Mesenteric fat pad (tissue), 1 donor: ENCODE results near the gene MUC5AC. TPM values are rescaled to one million over a fixed set of nuclear protein-coding genes. Genes with fewer than 3 reads are reported as not detected.

Experiments
- DNase-seq: peaks from one replicate; pipeline ENCODE4 v3.0.0-alpha.2; 2020; ENCODE audit warnings: low spot score
- long read RNA-seq: library from polyadenylated mRNA; unstranded; transcript quantifications from one replicate; pipeline ENCODE4 v2.0.0, GENCODE V29; 2020
- total RNA-seq: library from RNA; stranded (reverse); fragmentation: NEBNext Ultra II Directional; extraction: Animal tissue kit (Norgen Biotek cat#: 25700); gene quantifications from one replicate; pipeline ENCODE4 v1.2.1, GENCODE V29; 2021
- donor health status: DM: yes; HTN: yes; CAD: no.

Gene MUC5AC, protein sequence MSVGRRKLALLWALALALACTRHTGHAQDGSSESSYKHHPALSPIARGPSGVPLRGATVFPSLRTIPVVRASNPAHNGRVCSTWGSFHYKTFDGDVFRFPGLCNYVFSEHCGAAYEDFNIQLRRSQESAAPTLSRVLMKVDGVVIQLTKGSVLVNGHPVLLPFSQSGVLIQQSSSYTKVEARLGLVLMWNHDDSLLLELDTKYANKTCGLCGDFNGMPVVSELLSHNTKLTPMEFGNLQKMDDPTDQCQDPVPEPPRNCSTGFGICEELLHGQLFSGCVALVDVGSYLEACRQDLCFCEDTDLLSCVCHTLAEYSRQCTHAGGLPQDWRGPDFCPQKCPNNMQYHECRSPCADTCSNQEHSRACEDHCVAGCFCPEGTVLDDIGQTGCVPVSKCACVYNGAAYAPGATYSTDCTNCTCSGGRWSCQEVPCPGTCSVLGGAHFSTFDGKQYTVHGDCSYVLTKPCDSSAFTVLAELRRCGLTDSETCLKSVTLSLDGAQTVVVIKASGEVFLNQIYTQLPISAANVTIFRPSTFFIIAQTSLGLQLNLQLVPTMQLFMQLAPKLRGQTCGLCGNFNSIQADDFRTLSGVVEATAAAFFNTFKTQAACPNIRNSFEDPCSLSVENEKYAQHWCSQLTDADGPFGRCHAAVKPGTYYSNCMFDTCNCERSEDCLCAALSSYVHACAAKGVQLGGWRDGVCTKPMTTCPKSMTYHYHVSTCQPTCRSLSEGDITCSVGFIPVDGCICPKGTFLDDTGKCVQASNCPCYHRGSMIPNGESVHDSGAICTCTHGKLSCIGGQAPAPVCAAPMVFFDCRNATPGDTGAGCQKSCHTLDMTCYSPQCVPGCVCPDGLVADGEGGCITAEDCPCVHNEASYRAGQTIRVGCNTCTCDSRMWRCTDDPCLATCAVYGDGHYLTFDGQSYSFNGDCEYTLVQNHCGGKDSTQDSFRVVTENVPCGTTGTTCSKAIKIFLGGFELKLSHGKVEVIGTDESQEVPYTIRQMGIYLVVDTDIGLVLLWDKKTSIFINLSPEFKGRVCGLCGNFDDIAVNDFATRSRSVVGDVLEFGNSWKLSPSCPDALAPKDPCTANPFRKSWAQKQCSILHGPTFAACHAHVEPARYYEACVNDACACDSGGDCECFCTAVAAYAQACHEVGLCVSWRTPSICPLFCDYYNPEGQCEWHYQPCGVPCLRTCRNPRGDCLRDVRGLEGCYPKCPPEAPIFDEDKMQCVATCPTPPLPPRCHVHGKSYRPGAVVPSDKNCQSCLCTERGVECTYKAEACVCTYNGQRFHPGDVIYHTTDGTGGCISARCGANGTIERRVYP (N-terminal part only)
- not detected for total RNA-seq
- long read RNA-seq = 0 reads

DNA sequence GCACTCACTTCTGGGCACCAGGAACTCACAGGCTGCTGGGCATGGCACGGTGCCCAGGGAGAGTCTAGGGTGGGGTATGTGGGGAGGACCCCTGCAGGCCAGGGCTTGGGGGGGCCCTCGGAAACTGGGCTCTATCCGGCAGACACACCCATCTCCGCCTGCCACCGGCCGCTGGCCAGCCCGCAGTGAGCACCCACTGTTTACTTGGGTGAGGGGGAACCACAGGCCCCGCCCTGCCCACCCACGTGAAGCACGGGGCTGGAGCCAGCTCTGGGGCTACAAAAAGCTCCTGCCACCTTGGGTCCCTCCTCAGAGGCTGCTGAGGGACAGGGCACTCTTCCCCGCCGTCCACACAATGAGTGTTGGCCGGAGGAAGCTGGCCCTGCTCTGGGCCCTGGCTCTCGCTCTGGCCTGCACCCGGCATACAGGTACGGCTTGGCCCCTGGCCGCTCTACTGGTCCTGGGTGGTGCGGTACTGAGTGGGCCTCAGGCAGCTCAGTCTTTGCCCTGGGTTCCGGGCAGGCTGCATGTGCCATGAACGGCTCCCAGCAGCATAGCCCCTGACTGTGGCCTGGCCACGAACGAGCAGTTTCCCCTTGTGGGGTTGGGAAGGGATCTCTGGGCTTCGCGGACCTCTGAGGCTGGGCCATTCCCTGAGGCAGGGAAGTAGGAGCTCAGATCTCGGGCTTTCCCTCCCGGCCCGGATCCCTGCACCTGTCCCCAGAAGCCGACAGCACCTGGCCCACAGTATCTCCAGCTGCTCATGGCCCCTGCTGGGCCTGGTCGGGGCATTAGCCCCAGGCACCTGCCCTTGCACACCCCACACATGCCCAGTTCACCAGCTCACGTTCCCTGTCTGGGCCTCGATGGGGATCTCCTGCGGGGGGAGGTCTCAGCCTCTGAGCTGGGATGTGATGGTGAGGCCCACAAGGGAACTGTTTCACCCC, at the start of gene MUC5AC:
MUC5AC (plus strand) TSS at position 309 of the 947 bp plus-strand sequence; CDS start at position 356, 47 bp downstream.
- peak; percentile 86 for DNase-seq

DNA sequence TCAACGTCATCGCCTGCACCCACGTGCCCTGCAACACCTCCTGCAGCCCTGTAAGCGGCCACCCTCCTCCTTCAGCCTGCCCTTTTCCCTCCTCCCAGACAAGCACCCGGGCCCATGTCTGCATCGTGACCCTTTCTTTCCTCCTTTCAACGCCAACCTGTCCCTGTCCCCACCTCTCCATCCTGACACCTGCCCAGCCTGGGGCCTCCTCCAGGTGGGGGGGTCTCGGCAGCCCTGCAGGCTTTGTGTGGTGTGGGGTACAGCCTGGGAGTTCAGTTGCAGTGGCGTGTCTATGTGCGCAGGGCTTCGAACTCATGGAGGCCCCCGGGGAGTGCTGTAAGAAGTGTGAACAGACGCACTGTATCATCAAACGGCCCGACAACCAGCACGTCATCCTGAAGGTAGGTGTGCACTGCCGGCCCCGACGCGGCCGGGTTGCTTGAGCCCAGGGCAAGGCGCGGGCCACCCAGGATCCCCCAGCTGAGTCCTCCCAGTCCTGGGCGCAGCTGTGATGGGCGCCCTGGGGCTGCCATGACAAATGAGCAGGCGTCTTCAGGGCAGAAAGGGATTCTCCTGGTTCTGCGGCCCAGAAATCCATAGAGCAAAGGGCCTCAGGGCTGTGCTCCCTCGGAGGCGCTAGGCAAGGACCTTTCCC, 49.4 kb upstream of the MUC5AC start:
- no peak for DNase-seq

DNA sequence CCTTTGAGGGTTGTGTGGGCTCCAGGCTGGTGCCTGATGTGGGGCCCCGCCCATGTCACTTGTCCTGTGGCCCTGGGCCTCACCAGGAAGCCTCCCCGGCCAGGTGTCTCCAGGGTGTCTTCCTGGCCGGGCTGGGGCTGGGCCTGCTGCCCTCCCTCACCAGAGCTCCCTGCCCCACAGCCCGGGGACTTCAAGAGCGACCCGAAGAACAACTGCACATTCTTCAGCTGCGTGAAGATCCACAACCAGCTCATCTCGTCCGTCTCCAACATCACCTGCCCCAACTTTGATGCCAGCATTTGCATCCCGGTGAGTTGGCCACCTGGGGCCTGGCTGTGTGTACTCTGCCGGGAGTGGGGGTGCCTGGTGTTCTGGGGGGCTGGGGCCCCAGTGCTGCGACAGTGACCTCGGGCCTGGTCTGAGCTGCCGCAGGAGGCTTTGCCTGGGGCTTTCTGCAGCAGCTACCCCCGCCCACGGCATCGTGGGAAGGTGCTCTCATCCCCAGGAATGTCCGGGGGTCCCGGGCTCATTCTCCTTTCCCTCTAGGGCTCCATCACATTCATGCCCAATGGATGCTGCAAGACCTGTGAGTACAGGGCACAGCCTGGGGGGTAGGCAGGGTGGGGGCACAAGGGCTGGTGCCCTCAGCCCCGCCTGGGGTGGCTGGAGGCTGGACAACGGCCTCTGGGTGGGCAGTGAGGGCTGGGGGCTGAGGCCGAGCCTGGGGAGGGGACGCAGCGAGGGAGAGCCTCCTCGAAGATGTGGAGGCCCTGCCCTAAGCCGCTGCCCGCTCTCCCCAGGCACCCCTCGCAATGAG, 48.4 kb upstream of the MUC5AC start:
- DNase-seq = no peak

DNA sequence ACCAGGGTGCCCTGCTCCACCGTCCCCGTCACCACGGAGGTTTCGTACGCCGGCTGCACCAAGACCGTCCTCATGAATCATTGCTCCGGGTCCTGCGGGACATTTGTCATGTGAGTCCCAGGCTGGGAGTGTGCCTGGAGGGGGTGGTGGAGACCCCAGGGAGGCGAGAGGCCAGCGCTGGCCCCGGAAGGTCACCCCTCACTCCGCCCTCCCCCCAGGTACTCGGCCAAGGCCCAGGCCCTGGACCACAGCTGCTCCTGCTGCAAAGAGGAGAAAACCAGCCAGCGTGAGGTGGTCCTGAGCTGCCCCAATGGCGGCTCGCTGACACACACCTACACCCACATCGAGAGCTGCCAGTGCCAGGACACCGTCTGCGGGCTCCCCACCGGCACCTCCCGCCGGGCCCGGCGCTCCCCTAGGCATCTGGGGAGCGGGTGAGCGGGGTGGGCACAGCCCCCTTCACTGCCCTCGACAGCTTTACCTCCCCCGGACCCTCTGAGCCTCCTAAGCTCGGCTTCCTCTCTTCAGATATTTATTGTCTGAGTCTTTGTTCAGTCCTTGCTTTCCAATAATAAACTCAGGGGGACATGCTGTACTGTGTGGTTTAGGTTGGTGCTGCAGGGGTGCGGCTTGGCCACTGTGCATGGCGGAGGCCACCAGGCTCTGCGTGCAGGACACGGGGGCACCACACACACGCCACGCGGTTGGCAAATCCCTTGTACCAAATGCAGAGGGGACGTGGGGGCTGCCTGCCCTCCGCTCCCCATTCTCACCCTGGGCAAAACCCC, 47.6 kb upstream of the MUC5AC start:
- DNase-seq = no peak

DNA sequence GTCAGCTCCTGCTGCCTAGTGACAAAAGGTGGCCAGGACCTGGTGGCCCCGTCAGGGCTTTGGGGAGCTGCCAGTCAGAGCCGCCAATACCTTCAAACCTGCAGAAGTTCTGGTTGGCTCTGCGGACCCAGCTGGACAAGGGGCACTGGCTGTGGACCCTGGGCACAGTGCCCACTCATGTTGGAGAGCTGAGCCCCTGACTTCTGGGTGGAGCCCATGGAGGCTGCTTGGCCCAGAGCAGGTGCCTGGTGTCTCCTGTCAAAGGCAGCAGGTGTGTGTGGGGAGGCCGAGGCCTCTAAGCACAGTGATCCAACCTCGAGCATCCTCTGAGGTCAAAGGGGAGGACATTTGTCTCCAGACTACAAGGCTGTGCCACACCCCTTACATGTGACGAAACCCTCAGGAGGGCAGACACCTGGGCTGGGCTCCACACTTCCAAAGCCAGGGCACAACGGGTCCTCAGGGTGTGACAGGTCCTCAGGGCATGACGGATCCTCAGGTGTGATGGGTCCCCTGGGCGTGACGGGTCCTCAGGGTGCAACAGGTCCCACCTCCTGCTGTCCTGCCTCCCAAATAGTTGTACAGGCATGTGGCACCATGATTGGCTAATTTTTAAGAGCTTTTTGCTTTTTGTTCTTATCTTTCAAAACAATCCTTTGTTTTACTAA, 46.1 kb upstream of the MUC5AC start:
- peak; percentile 79 for DNase-seq

DNA sequence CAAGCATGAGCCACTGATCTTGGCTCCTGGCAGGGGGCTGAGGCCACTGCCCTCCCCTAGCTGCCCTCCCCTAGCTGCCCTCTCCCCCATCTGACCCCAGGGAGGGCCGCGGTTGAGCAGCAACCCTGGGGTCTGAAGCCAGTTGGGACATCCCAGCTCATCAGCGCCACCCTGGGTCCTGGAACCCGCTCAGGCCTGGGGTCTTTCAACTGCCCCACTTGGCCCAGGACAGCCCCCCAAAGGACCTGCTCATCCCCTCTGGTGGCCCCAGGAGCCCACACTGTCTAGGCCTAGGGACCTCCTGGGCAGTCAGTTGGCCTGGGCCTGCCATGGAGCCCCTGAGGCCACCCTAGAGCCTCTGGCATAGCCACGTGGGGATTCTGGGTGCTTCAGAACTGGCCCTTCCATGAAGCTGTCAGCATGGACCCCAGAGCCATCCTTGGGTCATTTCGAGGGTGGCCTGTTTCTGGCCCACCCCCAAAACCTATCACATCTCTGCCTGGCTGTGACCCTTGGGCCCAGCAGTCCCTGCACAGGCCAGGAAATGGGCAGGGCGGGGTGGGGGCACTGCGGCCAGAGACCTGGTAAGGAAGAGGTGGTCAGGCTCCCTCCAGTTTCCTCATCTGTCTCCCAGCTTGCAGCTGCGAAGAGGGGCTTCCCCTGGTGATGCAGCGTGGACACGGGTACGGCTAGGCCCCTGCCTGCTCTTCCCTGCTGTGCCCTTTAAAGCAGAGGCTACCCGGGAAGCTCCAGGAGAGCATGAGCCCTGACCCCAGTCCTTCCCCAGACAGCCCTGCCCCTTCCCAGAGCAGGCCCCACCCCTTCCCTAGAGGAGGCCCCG, 45.2 kb upstream of the MUC5AC start:
- peak; percentile 79 for DNase-seq

DNA sequence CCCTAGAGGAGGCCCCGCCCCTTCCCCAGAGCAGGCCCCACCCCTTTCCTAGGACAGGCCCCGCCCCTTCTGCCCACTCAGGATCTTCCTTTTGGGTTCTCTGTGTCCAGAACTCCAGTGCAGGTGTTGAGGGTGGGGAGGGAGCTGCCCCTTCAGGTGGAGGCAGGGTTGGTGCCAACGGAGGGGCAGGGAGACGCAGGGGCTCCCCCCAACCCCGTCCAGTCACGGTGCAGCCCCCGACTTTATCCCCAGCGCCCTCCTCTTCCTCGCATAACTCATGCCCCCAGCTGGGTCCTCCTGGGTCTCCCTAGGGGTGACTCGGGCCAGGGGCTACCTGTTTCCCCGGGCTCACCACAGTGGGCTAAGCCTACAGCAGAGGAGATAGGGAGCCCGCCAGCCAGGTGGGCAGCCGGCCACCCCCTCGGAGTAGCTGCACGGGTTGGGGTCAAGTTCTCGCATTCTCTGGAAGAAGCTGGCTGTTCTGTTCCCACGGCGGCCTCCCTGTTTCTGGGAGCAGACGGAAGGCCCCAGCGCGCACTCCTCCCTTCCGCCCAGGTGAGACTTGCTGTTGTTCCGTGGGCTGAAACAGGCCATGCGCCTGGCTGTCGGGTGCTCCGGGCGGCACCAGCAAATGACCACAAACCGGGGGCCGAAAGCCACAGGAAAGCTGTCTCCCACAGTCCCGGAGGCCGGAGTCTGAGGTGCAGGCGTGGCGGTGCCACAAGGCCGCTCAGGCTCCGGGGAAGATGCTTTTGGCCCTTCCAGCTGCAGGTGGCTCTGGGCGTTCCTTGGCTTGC, 44.1 kb upstream of the MUC5AC start:
- DNase-seq = peak; percentile 87

DNA sequence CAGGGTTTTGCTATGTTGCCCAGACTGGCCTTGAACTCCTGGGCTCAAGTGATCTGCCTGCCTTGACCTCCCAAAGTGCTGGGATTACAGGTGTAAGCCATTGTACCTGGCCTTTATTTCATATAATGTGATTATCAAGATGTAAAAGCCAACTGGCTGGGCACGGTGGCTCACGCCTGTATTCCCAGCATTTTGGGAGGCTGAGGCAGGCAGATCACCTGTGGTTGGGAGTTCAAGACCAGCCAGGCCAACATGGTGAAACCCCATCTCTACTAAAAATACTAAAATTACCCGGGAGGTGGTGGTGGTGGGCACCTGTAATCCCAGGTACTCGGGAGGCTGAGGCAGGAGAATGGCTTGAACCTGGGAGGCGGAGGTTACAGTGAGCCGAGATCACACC, 42.5 kb upstream of the MUC5AC start:
- DNase-seq = peak; percentile 43

DNA sequence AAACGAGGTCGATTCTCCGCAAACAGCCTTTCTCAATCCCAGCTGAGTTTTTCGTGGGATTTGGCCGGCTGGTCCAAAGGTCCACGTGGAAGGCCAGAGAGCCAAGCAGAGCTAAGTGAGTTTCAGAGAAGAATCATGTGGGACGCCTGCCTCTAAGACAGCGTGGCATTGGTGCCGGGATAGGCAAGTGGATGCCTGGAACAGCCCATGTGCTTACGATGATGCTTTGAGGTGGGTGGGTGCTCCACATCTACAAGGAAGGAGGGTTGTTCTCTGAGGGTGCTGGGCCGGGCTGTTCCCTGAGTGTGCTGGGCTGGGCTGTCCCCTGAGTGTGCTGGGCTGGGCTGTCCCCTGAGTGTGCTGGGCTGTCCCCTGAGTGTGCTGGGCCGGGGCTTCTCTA, 41.6 kb upstream of the MUC5AC start:
- peak; percentile 81 for DNase-seq

DNA sequence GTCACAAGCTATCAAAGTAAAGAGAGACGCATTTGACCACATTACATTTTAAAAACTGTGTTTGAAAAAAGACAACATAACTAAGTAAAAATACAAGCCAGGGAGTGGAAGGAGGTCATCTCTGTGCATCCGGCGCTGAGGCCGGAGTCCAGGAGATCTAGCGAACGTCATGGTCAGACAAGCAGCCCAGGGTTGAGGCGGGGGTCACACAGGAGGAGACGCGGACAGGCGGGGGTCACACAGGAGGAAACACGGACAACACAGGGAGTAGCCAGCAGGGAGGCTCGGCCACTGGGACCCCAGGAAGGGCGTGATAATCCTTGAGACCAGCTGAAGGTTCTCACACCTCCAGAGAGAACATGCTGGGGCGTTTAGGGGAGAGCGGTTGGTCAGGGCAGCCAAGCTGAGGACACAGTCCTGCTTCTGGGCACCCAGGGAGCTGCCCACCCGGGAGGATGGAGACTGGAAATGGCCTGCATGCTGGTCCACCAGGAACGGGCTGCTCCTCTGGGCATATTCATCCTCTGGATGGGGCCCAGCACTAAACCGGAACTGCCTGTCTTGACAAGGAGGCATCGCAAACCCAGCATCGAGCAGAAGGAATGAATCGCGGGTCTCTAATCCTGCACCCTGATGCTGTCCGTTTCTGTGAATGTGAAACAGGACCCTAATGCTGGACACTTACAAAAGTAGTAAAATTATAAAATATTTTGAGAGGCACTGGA, 40.9 kb upstream of the MUC5AC start:
- peak; percentile 87 for DNase-seq

DNA sequence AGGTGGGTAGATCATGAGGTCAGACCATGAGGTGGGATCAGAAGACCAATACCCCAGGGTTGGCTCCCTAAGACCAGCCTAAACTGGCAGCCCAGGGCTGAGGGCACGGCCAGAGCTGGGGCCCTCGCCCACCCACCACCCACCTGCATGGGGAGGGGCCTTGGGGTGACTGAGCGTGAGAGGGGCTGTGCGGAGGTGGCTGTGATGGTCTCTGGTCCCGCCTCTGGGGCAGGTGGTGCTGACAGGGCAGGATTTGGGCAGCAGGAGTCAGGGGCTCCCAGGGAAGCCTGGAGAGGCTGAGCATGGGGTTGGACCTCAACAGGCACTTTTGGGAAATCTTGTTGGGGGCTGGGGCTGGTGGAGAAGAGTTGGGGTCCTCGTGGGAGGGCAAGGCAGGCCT, 39.8 kb upstream of the MUC5AC start:
- DNase-seq = peak; percentile 82

DNA sequence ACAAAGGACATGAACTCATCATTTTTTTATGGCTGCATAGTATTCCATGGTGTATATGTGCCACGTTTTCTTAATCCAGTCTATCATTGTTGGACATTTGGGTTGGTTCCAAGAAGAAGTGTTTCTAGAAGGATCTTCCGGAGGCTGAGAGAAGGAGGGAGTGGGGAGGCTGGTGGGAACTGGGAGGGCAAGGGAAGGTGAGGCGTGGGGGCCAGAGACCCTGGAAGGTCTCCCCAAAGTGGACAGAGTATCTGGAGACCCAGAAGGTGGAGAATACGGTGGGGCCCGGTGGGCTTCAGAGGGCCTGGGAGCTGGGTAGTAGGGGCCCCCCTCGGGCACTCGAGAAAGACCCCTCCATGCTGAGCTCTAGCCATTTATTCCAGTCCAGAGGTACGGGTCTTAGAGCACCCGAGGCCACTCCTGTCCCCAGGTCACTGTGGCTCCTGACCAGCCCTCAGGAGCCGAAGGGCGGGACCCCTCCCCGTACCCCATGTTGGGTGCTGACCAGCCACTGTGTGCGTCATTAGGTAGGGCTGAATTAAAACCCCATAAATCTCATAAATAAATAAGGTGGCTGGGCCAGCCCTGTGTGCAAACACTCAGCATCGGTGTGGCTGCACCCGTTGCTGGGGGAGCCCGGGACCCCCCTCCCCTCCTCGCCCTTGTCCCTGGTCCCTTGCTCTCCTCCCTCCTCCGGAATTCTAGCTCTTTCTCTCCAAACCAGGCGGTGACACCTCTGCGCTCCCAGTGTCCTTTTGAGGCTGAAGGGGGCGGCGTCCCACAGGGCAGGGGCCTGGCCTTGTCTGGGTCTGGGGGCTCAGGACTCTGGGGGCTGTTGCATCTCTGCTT, 38.8 kb upstream of the MUC5AC start:
- no peak for DNase-seq

DNA sequence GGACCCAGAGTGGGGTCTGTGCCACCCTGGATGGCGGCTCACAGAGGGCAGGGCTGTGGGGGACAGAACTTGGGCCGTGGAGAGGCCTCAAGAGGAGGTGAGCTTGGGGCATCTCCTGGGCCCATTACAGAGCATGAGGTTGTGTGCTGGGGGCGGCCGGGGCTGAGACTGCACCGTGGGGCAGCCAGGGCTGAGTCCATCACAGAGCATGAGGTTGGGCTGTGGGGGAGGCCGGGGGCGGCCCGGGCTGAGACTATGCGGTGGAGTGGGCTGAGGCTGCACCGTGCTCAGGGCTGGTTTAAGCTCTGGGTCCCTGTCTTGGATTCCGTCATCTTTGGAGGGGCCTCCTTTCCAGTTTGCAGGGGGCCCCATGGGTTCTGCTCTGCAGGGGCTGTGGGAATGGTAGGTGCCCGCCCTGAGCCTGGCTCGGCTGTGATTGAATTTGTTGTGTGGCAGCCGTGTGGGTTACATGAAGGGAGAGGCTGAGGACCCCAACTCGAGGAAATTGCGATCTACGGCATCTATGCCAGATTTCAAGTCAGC, 38.1 kb upstream of the MUC5AC start:
- no peak for DNase-seq
